ENCODE data around the gene XIRP1. TPM values are rescaled to one million over a fixed set of nuclear protein-coding genes. Genes with fewer than 3 reads are reported as not detected.

XIRP1 gene
- total RNA-seq, 1 donor from 2014 or later, result not detected

DNA sequence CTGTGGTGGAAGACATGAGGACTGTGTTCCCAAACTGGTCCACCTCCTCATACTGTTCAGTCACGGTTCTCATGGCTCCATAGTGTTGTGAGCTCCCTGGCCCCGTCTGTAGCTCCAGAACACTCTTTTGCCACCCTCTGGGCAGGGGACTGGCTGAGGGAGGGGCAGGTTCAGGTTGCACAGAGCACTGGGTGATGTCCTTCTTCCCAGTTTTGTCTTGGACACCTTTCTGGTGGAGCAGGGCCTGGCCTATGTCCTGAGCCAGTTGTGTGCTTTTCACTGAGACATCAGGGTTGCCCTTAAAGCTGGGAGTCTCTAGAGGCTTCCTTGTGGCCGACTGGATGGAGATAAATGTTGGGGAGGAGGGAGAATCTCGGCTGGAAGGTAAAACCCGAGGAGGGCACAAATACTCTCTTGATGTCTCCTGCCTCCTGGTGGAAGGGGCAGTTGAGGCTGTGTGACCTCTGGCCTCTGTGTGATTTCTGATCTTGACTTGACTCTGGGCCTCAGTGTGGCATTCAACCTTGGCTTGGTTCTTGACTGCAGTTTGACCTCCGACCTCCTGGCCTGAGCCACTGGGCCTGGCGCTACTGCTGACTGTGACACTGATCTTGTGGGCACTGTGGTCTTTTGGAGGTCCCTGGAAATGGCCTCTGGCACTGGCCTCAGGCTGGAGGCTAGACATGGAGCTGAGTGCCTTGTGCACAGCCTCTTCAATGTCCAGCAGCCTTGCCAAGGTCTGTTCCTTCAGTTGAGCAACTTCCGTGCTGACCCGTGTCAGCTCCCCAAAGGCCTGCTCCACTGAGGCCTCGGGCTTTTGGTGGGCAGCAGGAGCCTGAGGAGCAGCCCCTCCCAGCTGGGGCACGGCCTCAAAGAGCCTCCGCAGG is 8.1 kb downstream of the XIRP1 start:
- Histone ChIP-seq H3K4me1 (peaks cover 22% of the 10 kb centered on the region), H3K36me3 (no peaks in the 10 kb centered on the region), H3K9me3 (no peaks in the 10 kb centered on the region), H3K27ac (no peak overlapping the region), H3K27me3 (no peaks in the 10 kb centered on the region), H3K4me3 (no peak overlapping the region)
- ATAC-seq (no peak), DNase-seq (no peak)
- TF ChIP-seq, protein P1, sequence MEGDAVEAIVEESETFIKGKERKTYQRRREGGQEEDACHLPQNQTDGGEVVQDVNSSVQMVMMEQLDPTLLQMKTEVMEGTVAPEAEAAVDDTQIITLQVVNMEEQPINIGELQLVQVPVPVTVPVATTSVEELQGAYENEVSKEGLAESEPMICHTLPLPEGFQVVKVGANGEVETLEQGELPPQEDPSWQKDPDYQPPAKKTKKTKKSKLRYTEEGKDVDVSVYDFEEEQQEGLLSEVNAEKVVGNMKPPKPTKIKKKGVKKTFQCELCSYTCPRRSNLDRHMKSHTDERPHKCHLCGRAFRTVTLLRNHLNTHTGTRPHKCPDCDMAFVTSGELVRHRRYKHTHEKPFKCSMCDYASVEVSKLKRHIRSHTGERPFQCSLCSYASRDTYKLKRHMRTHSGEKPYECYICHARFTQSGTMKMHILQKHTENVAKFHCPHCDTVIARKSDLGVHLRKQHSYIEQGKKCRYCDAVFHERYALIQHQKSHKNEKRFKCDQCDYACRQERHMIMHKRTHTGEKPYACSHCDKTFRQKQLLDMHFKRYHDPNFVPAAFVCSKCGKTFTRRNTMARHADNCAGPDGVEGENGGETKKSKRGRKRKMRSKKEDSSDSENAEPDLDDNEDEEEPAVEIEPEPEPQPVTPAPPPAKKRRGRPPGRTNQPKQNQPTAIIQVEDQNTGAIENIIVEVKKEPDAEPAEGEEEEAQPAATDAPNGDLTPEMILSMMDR (IDR thresholded peaks at IDR 0.05), result no peak
- intact Hi-C loops (cut with DNase I), result no loop called here

- intact Hi-C loops (cut with DNase I), result no loop called here
- DNase-seq (no peak), ATAC-seq (no peak)
- TF ChIP-seq, protein P1 (IDR thresholded peaks at IDR 0.05), result no peak
- no peak overlapping the region for H3K4me3 ChIP-seq
- no peaks in the 10 kb centered on the region for H3K27me3 ChIP-seq
- no peak overlapping the region for H3K27ac ChIP-seq
- H3K4me1 ChIP-seq, result peaks cover 30% of the 10 kb centered on the region
- no peaks in the 10 kb centered on the region for H3K9me3 ChIP-seq
- H3K36me3 ChIP-seq, result no peaks in the 10 kb centered on the region
Measured at GRCh38 chr3:39183211-39184080, 8.9 kb downstream of the XIRP1 start.

- peak overlapping the region; percentile 34 for H3K4me3 ChIP-seq
- no peaks in the 10 kb centered on the region for H3K36me3 ChIP-seq
- TF ChIP-seq, protein P1 (IDR thresholded peaks at IDR 0.05), result peak; percentile 8
- ATAC-seq, result no peak
- H3K9me3 ChIP-seq, result no peaks in the 10 kb centered on the region
- no peaks in the 10 kb centered on the region for H3K27me3 ChIP-seq
- peaks cover 40% of the 10 kb centered on the region for H3K4me1 ChIP-seq
- intact Hi-C loops (cut with DNase I), result no loop called here
- no peak for DNase-seq
- peak overlapping the region; percentile 71 for H3K27ac ChIP-seq
Measured at GRCh38 chr3:39181408-39182335, 10.7 kb downstream of the XIRP1 start.

GRCh38 chr3:39180546-39181346 is 11.6 kb downstream of the XIRP1 start:
- peak overlapping the region; percentile 71 for H3K27ac ChIP-seq
- peak overlapping the region; percentile 34 for H3K4me3 ChIP-seq
- ATAC-seq, result peak; percentile 87
- intact Hi-C loops (cut with DNase I), result no loop called here
- H3K9me3 ChIP-seq, result no peaks in the 10 kb centered on the region
- H3K27me3 ChIP-seq, result no peaks in the 10 kb centered on the region
- no peaks in the 10 kb centered on the region for H3K36me3 ChIP-seq
- peak; percentile 97 for DNase-seq
- H3K4me1 ChIP-seq, result peaks cover 43% of the 10 kb centered on the region
- TF ChIP-seq, protein P1 (IDR thresholded peaks at IDR 0.05), result peak; percentile 27

Measured in upper lobe of right lung (tissue), 1 donor.